GM21526 (cell line): Measurements from ENCODE around the gene L2HGDH.

Experiments used
- ATAC-seq: cut with Tn5 transposase; IDR thresholded peaks from one replicate; pipeline ENCODE4 v1.9.1; 2021; ENCODE audit warnings: moderate library complexity; ENCODE audit not compliant: unreplicated experiment, low FRiP score

Gene L2HGDH

GRCh38 chr14:50299585-50299984 lies 12.4 kb downstream of the L2HGDH start:
- ATAC-seq: no peak

GRCh38 chr14:50290306-50290705 lies 21.7 kb downstream of the L2HGDH start:
- no peak for ATAC-seq

GRCh38 chr14:50288146-50288545 lies 23.9 kb downstream of the L2HGDH start:
- no peak for ATAC-seq

GRCh38 chr14:50285861-50286260 lies 26.2 kb downstream of the L2HGDH start:
- no peak for ATAC-seq

GRCh38 chr14:50272498-50272897 lies 39.5 kb downstream of the L2HGDH start:
- no peak for ATAC-seq

GRCh38 chr14:50270932-50271331 lies 41.1 kb downstream of the L2HGDH start:
- no peak for ATAC-seq

- ATAC-seq: no peak
These were observed 47.0 kb downstream of the L2HGDH start for GRCh38 chr14:50265029-50265428.

GRCh38 chr14:50263321-50263720 lies 48.7 kb downstream of the L2HGDH start:
- no peak for ATAC-seq

GRCh38 chr14:50262865-50263264 lies 49.2 kb downstream of the L2HGDH start:
- no peak for ATAC-seq

GRCh38 chr14:50260511-50260910 lies 51.5 kb downstream of the L2HGDH start:
- no peak for ATAC-seq

GRCh38 chr14:50260072-50260471 lies 52.0 kb downstream of the L2HGDH start:
- no peak for ATAC-seq

- ATAC-seq: no peak
These were observed 54.3 kb downstream of the L2HGDH start for GRCh38 chr14:50257732-50258131.

GRCh38 chr14:50254248-50254647 lies 57.8 kb downstream of the L2HGDH start:
- no peak for ATAC-seq

- ATAC-seq: no peak
These were observed 62.8 kb downstream of the L2HGDH start for GRCh38 chr14:50249136-50249775.

- no peak for ATAC-seq
These were observed 64.8 kb downstream of the L2HGDH start for GRCh38 chr14:50247245-50247644.

GRCh38 chr14:50242566-50243310 lies 69.3 kb downstream of the L2HGDH start:
- ATAC-seq: no peak

- ATAC-seq: no peak
These were observed 69.9 kb downstream of the L2HGDH start for GRCh38 chr14:50242096-50242495.

GRCh38 chr14:50237427-50237826 lies 74.6 kb downstream of the L2HGDH start:
- ATAC-seq: no peak

- no peak for ATAC-seq
These were observed 78.1 kb downstream of the L2HGDH start for GRCh38 chr14:50233951-50234250.

- ATAC-seq: no peak
These were observed 78.7 kb downstream of the L2HGDH start for GRCh38 chr14:50233166-50233950.

GRCh38 chr14:50232276-50232642 lies 79.8 kb downstream of the L2HGDH start:
- no peak for ATAC-seq
